CD14-positive monocyte (primary cell): ENCODE data around the gene FAM170B. TPM values are rescaled to one million over a fixed set of nuclear protein-coding genes. Genes with fewer than 3 reads are reported as not detected.

Experiments used
- DNase-seq, 3 donors: peaks; one replicate each; pipeline ENCODE4 v3.0.0-alpha.2; 2011 to 2022
- H2AFZ ChIP-seq: 2 replicates; pipeline ENCODE4 v1.6.0; 2012; ENCODE audit warnings: mild to moderate bottlenecking, low read depth, low read length, inconsistent platforms; ENCODE audit not compliant: insufficient read depth, poor library complexity, severe bottlenecking
- H3K27ac ChIP-seq, 2 donors: 1 replicate in 1 of 2; 2 replicates in 1 of 2; pipeline ENCODE4 v1.5.1; 2012 to 2013; ENCODE audit warnings: low read length in 2 of 2, control low read depth in 1 of 2, inconsistent platforms in 1 of 2, low read depth in 1 of 2, mild to moderate bottlenecking in 1 of 2
- H3K27me3 ChIP-seq, 2 donors: one replicate each; pipeline versions ENCODE4 v1.6.0 to v1.6.1; 2011 to 2013; ENCODE audit warnings: low read length in 2 of 2; ENCODE audit not compliant: control insufficient read depth in 2 of 2, insufficient read depth in 2 of 2
- H3K36me3 ChIP-seq, 2 donors: replicated peaks in 1 of 2; 1 replicate in 1 of 2; 2 replicates in 1 of 2; pipeline versions ENCODE4 v1.5.1 to v1.6.1; 2012 to 2013; ENCODE audit warnings: low read length in 2 of 2, control low read depth in 1 of 2, inconsistent platforms in 1 of 2, mild to moderate bottlenecking in 1 of 2; ENCODE audit not compliant: insufficient read depth in 2 of 2, control insufficient read depth in 1 of 2
- H3K4me1 ChIP-seq, 2 donors: 1 replicate in 1 of 2; 2 replicates in 1 of 2; pipeline versions ENCODE4 v1.5.1 to v1.6.1; 2012 to 2013; ENCODE audit warnings: low read length in 2 of 2, control low read depth in 1 of 2, inconsistent platforms in 1 of 2, mild to moderate bottlenecking in 1 of 2, moderate library complexity in 1 of 2; ENCODE audit not compliant: insufficient read depth in 2 of 2, control insufficient read depth in 1 of 2
- H3K4me2 ChIP-seq: replicated peaks from 2 replicates; pipeline ENCODE3; 2012; ENCODE audit warnings: low read length, moderate library complexity, mild to moderate bottlenecking; ENCODE audit not compliant: poor library complexity, severe bottlenecking; ENCODE audit errors: extremely low read depth
- H3K4me3 ChIP-seq, 3 experiments: fragments of 200-600 bp in 1 of 3; sonication (generic) in 1 of 3; replicated peaks in 1 of 3; 1 replicate in 2 of 3; 2 replicates in 1 of 3; pipeline ENCODE4 v1.5.1; 2011 to 2013; ENCODE audit warnings: low read length in 3 of 3, mild to moderate bottlenecking in 3 of 3, control low read depth in 2 of 3, low read depth in 2 of 3, inconsistent platforms in 1 of 3, moderate library complexity in 1 of 3
- H3K79me2 ChIP-seq: 2 replicates; pipeline ENCODE4 v1.6.0; 2012; ENCODE audit warnings: mild to moderate bottlenecking, control low read depth, inconsistent platforms, low read length, moderate library complexity; ENCODE audit not compliant: insufficient read depth
- H3K9ac ChIP-seq: 2 replicates; pipeline ENCODE4 v1.6.0; 2017; ENCODE audit warnings: low read length, mild to moderate bottlenecking; ENCODE audit not compliant: insufficient read depth, poor library complexity, severe bottlenecking
- H3K9me3 ChIP-seq, 2 donors: replicated peaks in 1 of 2; 1 replicate in 1 of 2; 2 replicates in 1 of 2; pipeline versions ENCODE4 v1.5.1 to v1.6.1; 2012 to 2013; ENCODE audit warnings: low read length in 2 of 2, control low read depth in 1 of 2; ENCODE audit not compliant: control insufficient read depth in 1 of 2, insufficient read depth in 1 of 2
- H4K20me1 ChIP-seq: 2 replicates; pipeline ENCODE4 v1.6.0; 2012; ENCODE audit warnings: mild to moderate bottlenecking, low read length, control low read depth, moderate library complexity; ENCODE audit not compliant: insufficient read depth
- H3K27ac Mint-ChIP-seq, 7 donors: one replicate each; pipeline ENCODE4 v1.8.0; 2020; ENCODE audit warnings: mild to moderate bottlenecking in 7 of 7, mixed read lengths in 7 of 7, moderate library complexity in 6 of 7, inconsistent platforms in 2 of 7
- H3K27me3 Mint-ChIP-seq, 3 donors: one replicate each; pipeline ENCODE4 v1.8.0; 2021 to 2022; ENCODE audit warnings: low read depth in 3 of 3, mild to moderate bottlenecking in 3 of 3, mixed read lengths in 3 of 3, moderate library complexity in 3 of 3, inconsistent platforms in 1 of 3
- H3K36me3 Mint-ChIP-seq, 2 donors: one replicate each; pipeline ENCODE4 v1.8.0; 2020; ENCODE audit warnings: mixed read lengths in 2 of 2, inconsistent platforms in 1 of 2, mild to moderate bottlenecking in 1 of 2
- H3K4me1 Mint-ChIP-seq: one replicate; pipeline ENCODE4 v1.8.0; 2020; ENCODE audit warnings: mild to moderate bottlenecking, mixed read lengths
- H3K4me3 Mint-ChIP-seq, 2 donors: one replicate each; pipeline ENCODE4 v1.8.0; 2020; ENCODE audit warnings: mild to moderate bottlenecking in 2 of 2, mixed read lengths in 2 of 2, moderate library complexity in 1 of 2
- H3K9me3 Mint-ChIP-seq, 7 donors: one replicate each; pipeline ENCODE4 v1.8.0; 2020 to 2022; ENCODE audit warnings: mixed read lengths in 7 of 7, mild to moderate bottlenecking in 6 of 7, moderate library complexity in 6 of 7, inconsistent platforms in 2 of 7
- WGBS: methylation state at CpG from one replicate; pipeline ENCODE4 v1.1.5; 2013; ENCODE audit warnings: missing lambda C conversion rate; ENCODE audit not compliant: insufficient coverage; 5-methylcytosine and 5-hydroxymethylcytosine counted together
- intact Hi-C, 2 donors: fragments of 100-400 bp; cut with micrococcal nuclease; formaldehyde crosslinking; loops; one replicate each; pipeline versions ENCODE4 v1.15.0 to v1.15.1; 2023
- polyA plus RNA-seq, 3 donors: library from polyadenylated mRNA; depleted of rRNA in 1 of 3; unstranded in 2 of 3; stranded (reverse) in 1 of 3; fragments of 300-500 nt in 2 of 3; fragments of >200 nt in 1 of 3; fragmentation: Illumina TruSeq in 2 of 3; gene quantifications; 1 replicate in 2 of 3; 2 replicates in 1 of 3; pipeline ENCODE4 v1.2.3, GENCODE V29; 2012 to 2021
- TF ChIP-seq, protein P1 (sequence below): fragments of 200-600 bp; IDR thresholded peaks from one replicate; pipeline ENCODE4 v1.8.0; 2022; ENCODE audit warnings: antibody characterized with exemption, mild to moderate bottlenecking

Gene FAM170B
- polyA plus RNA-seq, 3 donors = not detected

- H3K4me3 Mint-ChIP-seq = no peak overlapping the region
- intact Hi-C loops = no loop called here
Measured at GRCh38 chr10:49123981-49124950, 9.6 kb downstream of the FAM170B start.

GRCh38 chr10:49120911-49121310 lies 12.9 kb downstream of the FAM170B start:
- Mint-ChIP-seq H3K9me3 (peaks cover 0 to 2% (median 0%) of the 10 kb centered on the region in 7 donors), H3K4me1 (peaks cover 13% of the 10 kb centered on the region), H3K4me3 (no peak overlapping the region), H3K27ac (no peak overlapping the region), H3K36me3 (no peaks in the 10 kb centered on the region), H3K27me3 (peaks cover 5% of the 10 kb centered on the region in 3 donors)
- H3K27ac ChIP-seq = no peak overlapping the region
- no peak for DNase-seq
- 73% methylated on average over 1 of the region's 3 CpGs for WGBS
- no peaks in the 10 kb centered on the region for H3K79me2 ChIP-seq
- TF ChIP-seq, protein P1, sequence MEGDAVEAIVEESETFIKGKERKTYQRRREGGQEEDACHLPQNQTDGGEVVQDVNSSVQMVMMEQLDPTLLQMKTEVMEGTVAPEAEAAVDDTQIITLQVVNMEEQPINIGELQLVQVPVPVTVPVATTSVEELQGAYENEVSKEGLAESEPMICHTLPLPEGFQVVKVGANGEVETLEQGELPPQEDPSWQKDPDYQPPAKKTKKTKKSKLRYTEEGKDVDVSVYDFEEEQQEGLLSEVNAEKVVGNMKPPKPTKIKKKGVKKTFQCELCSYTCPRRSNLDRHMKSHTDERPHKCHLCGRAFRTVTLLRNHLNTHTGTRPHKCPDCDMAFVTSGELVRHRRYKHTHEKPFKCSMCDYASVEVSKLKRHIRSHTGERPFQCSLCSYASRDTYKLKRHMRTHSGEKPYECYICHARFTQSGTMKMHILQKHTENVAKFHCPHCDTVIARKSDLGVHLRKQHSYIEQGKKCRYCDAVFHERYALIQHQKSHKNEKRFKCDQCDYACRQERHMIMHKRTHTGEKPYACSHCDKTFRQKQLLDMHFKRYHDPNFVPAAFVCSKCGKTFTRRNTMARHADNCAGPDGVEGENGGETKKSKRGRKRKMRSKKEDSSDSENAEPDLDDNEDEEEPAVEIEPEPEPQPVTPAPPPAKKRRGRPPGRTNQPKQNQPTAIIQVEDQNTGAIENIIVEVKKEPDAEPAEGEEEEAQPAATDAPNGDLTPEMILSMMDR = no peak
- H4K20me1 ChIP-seq = no peaks in the 10 kb centered on the region
- H3K4me1 ChIP-seq = no peaks in the 10 kb centered on the region
- H3K4me2 ChIP-seq = no peak overlapping the region
- no peaks in the 10 kb centered on the region for H3K9me3 ChIP-seq
- no peak overlapping the region for H2AFZ ChIP-seq
- H3K36me3 ChIP-seq = no peaks in the 10 kb centered on the region
- intact Hi-C loops = no loop called here
- no peak overlapping the region for H3K9ac ChIP-seq
- no peak overlapping the region for H3K4me3 ChIP-seq
- H3K27me3 ChIP-seq = peaks cover 0 to 2% of the 10 kb centered on the region in 2 donors

More at GRCh38 chr10:49123981-49124950, 9.6 kb downstream of the FAM170B start:
- Histone ChIP-seq H3K9me3 (no peaks in the 10 kb centered on the region), H4K20me1 (no peaks in the 10 kb centered on the region), H3K79me2 (no peaks in the 10 kb centered on the region), H3K9ac (no peak overlapping the region), H2AFZ (no peak overlapping the region), H3K36me3 (no peaks in the 10 kb centered on the region), H3K27ac (no peak overlapping the region), H3K27me3 (no peaks in the 10 kb centered on the region), H3K4me1 (no peaks in the 10 kb centered on the region), H3K4me3 (no peak overlapping the region), H3K4me2 (no peak overlapping the region)
- TF ChIP-seq, protein P1 = no peak
- Mint-ChIP-seq H3K36me3 (no peaks in the 10 kb centered on the region), H3K4me1 (no peaks in the 10 kb centered on the region), H3K27me3 (peaks cover 0 to 5% (median 4%) of the 10 kb centered on the region in 3 donors), H3K27ac (no peak overlapping the region), H3K9me3 (peaks cover 0 to 3% (median 0%) of the 10 kb centered on the region in 7 donors)
- 83% methylated on average over 3 of the region's 7 CpGs for WGBS
- no peak for DNase-seq
